GM23338 (cell line): ENCODE measurements around the gene SNX11. TPM values are rescaled to one million over a fixed set of nuclear protein-coding genes. Genes with fewer than 3 reads are reported as not detected.
A peak's percentile ranks its signal among the peaks of the same experiment; 100 is the strongest.

Experiments used
- ATAC-seq: fragments of 200-7000 bp; cut with Tn5 transposase; 3 replicates; pipeline ENCODE4 v1.9.1; 2020
- DNase-seq: peaks from one replicate; pipeline ENCODE4 v3.0.0-alpha.2; 2015; ENCODE audit warnings: low spot score
- H2AFZ ChIP-seq: fragments of 200-600 bp; sonication (generic); 2 replicates; pipeline ENCODE4 v1.8.0; 2016; ENCODE audit warnings: antibody characterized with exemption, mild to moderate bottlenecking, moderate library complexity
- H3F3A ChIP-seq: fragments of 200-600 bp; sonication (generic); replicated peaks from 2 replicates; pipeline ENCODE4 v1.8.0; 2017; ENCODE audit warnings: antibody characterized with exemption, mixed run types, low read depth
- H3K27ac ChIP-seq: fragments of 200-600 bp; sonication (generic); 2 replicates; pipeline ENCODE4 v1.6.1; 2016; ENCODE audit warnings: low read depth
- H3K27me3 ChIP-seq: fragments of 200-600 bp; sonication (generic); 2 replicates; pipeline ENCODE4 v1.8.0; 2016; ENCODE audit warnings: mild to moderate bottlenecking, mixed run types, moderate library complexity; ENCODE audit not compliant: insufficient read depth
- H3K36me3 ChIP-seq: fragments of 200-600 bp; sonication (generic); 2 replicates; pipeline ENCODE4 v1.8.0; 2016; ENCODE audit warnings: mild to moderate bottlenecking; ENCODE audit not compliant: insufficient read depth
- H3K4me1 ChIP-seq: fragments of 200-600 bp; sonication (generic); 2 replicates; pipeline ENCODE4 v1.8.0; 2016; ENCODE audit warnings: mild to moderate bottlenecking, moderate library complexity; ENCODE audit not compliant: insufficient read depth
- H3K4me2 ChIP-seq: fragments of 200-600 bp; sonication (generic); 2 replicates; pipeline ENCODE4 v1.7.1; 2017; ENCODE audit warnings: mixed run types
- H3K4me3 ChIP-seq: fragments of 200-600 bp; sonication (generic); 2 replicates; pipeline ENCODE4 v1.6.1; 2016; ENCODE audit warnings: mixed run types
- H3K79me2 ChIP-seq: fragments of 200-600 bp; sonication (generic); replicated peaks from 2 replicates; pipeline ENCODE4 v1.8.0; 2017; ENCODE audit warnings: mild to moderate bottlenecking; ENCODE audit not compliant: insufficient read depth
- H3K9me2 ChIP-seq: fragments of 200-600 bp; sonication (generic); 2 replicates; pipeline ENCODE4 v1.8.0; 2017; ENCODE audit not compliant: insufficient read depth
- H4K20me1 ChIP-seq: fragments of 200-600 bp; sonication (generic); replicated peaks from 2 replicates; pipeline ENCODE4 v1.8.0; 2017; ENCODE audit warnings: mild to moderate bottlenecking; ENCODE audit not compliant: insufficient read depth
- H3K27ac Mint-ChIP-seq: 2 replicates; pipeline ENCODE4 v1.8.0; 2020; ENCODE audit warnings: inconsistent platforms, mild to moderate bottlenecking, moderate library complexity, mixed read lengths
- H3K27me3 Mint-ChIP-seq: 3 replicates; pipeline ENCODE4 v1.8.0; 2022; ENCODE audit warnings: low read depth, mild to moderate bottlenecking, moderate library complexity, mixed read lengths, inconsistent platforms; ENCODE audit not compliant: insufficient read depth, poor library complexity
- H3K36me3 Mint-ChIP-seq: 3 replicates; pipeline ENCODE4 v1.8.0; 2021; ENCODE audit warnings: low read depth, mild to moderate bottlenecking, inconsistent platforms, moderate library complexity, mixed read lengths
- H3K4me1 Mint-ChIP-seq: 3 replicates; pipeline ENCODE4 v1.8.0; 2020; ENCODE audit warnings: mild to moderate bottlenecking, inconsistent platforms, mixed read lengths
- H3K4me3 Mint-ChIP-seq: 3 replicates; pipeline ENCODE4 v1.8.0; 2021; ENCODE audit warnings: moderate library complexity, mild to moderate bottlenecking, inconsistent platforms, mixed read lengths
- H3K9me3 Mint-ChIP-seq: 3 replicates; pipeline ENCODE4 v1.8.0; 2020; ENCODE audit warnings: moderate library complexity, mild to moderate bottlenecking, inconsistent platforms, mixed read lengths
- CTCF ChIP-seq, 2 experiments: fragments of 200-600 bp in 1 of 2; sonication (generic) in 1 of 2; conservative IDR thresholded peaks; 2 replicates each; pipeline versions ENCODE4 v1.5.1 to v1.6.1; 2016 to 2017; ENCODE audit warnings: antibody characterized with exemption in 2 of 2, low read depth in 2 of 2, mild to moderate bottlenecking in 2 of 2, moderate library complexity in 1 of 2
- ETS1 ChIP-seq: IDR thresholded peaks from 2 replicates; pipeline ENCODE4 v1.6.1; 2016; ENCODE audit warnings: antibody characterized with exemption
- EZH2phosphoT487 ChIP-seq: fragments of 200-600 bp; sonication (generic); IDR thresholded peaks from one replicate; pipeline ENCODE4 v1.8.1; 2018; ENCODE audit warnings: antibody characterized with exemption; ENCODE audit not compliant: unreplicated experiment
- JUNB ChIP-seq: IDR thresholded peaks from one replicate; pipeline ENCODE4 v1.6.1; 2016; ENCODE audit warnings: antibody characterized with exemption; ENCODE audit not compliant: unreplicated experiment
- NANOG ChIP-seq: IDR thresholded peaks from 2 replicates; pipeline ENCODE4 v1.6.1; 2016; ENCODE audit warnings: antibody characterized with exemption, borderline replicate concordance
- POLR2AphosphoS5 ChIP-seq: IDR thresholded peaks from 2 replicates; pipeline ENCODE4 v1.6.1; 2016; ENCODE audit warnings: antibody characterized with exemption, low read depth
- REST ChIP-seq: IDR thresholded peaks from one replicate; pipeline ENCODE4 v1.6.1; 2018; ENCODE audit warnings: antibody characterized with exemption; ENCODE audit not compliant: unreplicated experiment
- STAT1 ChIP-seq: IDR thresholded peaks from one replicate; pipeline ENCODE4 v1.6.1; 2016; ENCODE audit warnings: antibody characterized with exemption; ENCODE audit not compliant: unreplicated experiment
- ZNF331 ChIP-seq: fragments of 250-450 bp; sonication (Bioruptor Pico); IDR thresholded peaks from 2 replicates; pipeline ENCODE4 v1.5.0; 2020; ENCODE audit warnings: low read depth, mild to moderate bottlenecking, moderate library complexity
- ZNF462 ChIP-seq: fragments of 250-450 bp; sonication (Bioruptor Pico); IDR thresholded peaks from 2 replicates; pipeline ENCODE4 v1.5.0; 2020; ENCODE audit warnings: mild to moderate bottlenecking, moderate library complexity
- polyA plus RNA-seq: library from polyadenylated mRNA; unstranded; fragments of >200 nt; fragmentation: Nextera tagmentation; extraction: Ambion mirVana; gene quantifications from 2 replicates; pipeline ENCODE4 v1.2.1, GENCODE V29; 2016
- total RNA-seq: library from RNA; depleted of rRNA; stranded (reverse); fragments of >200 nt; shearing (Covaris generic); gene quantifications from 2 replicates; pipeline ENCODE4 v1.2.3, GENCODE V29; 2014

Gene SNX11
- total and polyA plus RNA-seq, 2 experiments from 2014 or later: 7.9 to 16.3 TPM

- Histone ChIP-seq H3K36me3 (no peaks in the 10 kb centered on the region), H3K27me3 (no peaks in the 10 kb centered on the region), H3K4me1 (peaks cover 7% of the 10 kb centered on the region; the same call in 1 of the 2 replicates), H3K4me3 (peak overlapping the region; percentile 87), H3K4me2 (peak overlapping the region; percentile 80), H2AFZ (no peak overlapping the region), H3F3A (peaks cover 4% of the 10 kb centered on the region), H3K9me2 (no peaks in the 10 kb centered on the region), H4K20me1 (peaks cover 38% of the 10 kb centered on the region), H3K27ac (peak overlapping the region; percentile 95), H3K79me2 (peaks cover 53% of the 10 kb centered on the region)
- Mint-ChIP-seq H3K36me3 (peaks cover 9% of the 10 kb centered on the region; the same call in 2 of the 3 replicates), H3K4me1 (peaks cover 8% of the 10 kb centered on the region), H3K9me3 (no peaks in the 10 kb centered on the region; the same call in 1 of the 3 replicates), H3K27me3 (peaks cover 7% of the 10 kb centered on the region), H3K27ac (peak overlapping the region; percentile 97), H3K4me3 (peak overlapping the region; percentile 82)
- TF ChIP-seq EZH2phosphoT487 (no peak), POLR2AphosphoS5 (no peak), STAT1 (no peak), CTCF (conservative IDR thresholded peaks at IDR 0.05; ENCODE audit: low read depth in 2 of 2) (no peak), ETS1 (no peak), REST (no peak), ZNF462 (no peak), JUNB (no peak), ZNF331 (no peak), NANOG (no peak)
- no peak for ATAC-seq
- no peak for DNase-seq
Measured at GRCh38 chr17:48100160-48100559, 7.4 kb upstream of the SNX11 start.
